Fibroblast of pulmonary artery (primary cell): ENCODE data around the gene XAGE2.

ENCODE experiments used
- DNase-seq: peaks from one replicate; pipeline ENCODE4 v3.0.0-alpha.2; 2010; ENCODE audit warnings: low read depth
- H3K4me3 ChIP-seq: replicated peaks from 2 replicates; pipeline ENCODE4 v1.5.1; 2011; ENCODE audit warnings: low read depth, mild to moderate bottlenecking, control low read depth, low read length, moderate library complexity
- CTCF ChIP-seq: IDR thresholded peaks from 2 replicates; pipeline ENCODE4 v1.5.1; 2011; ENCODE audit warnings: mild to moderate bottlenecking, control low read depth, low read length, inconsistent platforms; ENCODE audit errors: missing control alignments

The XAGE2 gene

GRCh38 chrX:52424656-52425055 is 55.8 kb downstream of the XAGE2 start:
- DNase-seq, result peak; percentile 1
- no peak for TF ChIP-seq CTCF
- H3K4me3 ChIP-seq, result no peak overlapping the region
